Epithelial cell of proximal tubule (primary cell): Measurements from ENCODE around the gene COL6A2. TPM values are rescaled to one million over a fixed set of nuclear protein-coding genes. Genes with fewer than 3 reads are reported as not detected.

Source experiments
- DNase-seq: peaks from one replicate; pipeline ENCODE4 v3.0.0-alpha.2; 2011; ENCODE audit warnings: low read depth
- H3K4me3 ChIP-seq: 2 replicates; pipeline ENCODE4 v1.5.1; 2011; ENCODE audit warnings: low read depth, mild to moderate bottlenecking, low read length
- CTCF ChIP-seq: conservative IDR thresholded peaks from 2 replicates; pipeline ENCODE4 v1.5.1; 2012; ENCODE audit warnings: low read depth, mild to moderate bottlenecking, low read length
- total RNA-seq: library from RNA; depleted of rRNA; stranded (reverse); fragments of >200 nt; gene quantifications from 2 replicates; pipeline ENCODE4 v1.2.3, GENCODE V29; 2015

COL6A2 gene
- total RNA-seq, 1 donor from 2014 or later: 138 TPM

DNA sequence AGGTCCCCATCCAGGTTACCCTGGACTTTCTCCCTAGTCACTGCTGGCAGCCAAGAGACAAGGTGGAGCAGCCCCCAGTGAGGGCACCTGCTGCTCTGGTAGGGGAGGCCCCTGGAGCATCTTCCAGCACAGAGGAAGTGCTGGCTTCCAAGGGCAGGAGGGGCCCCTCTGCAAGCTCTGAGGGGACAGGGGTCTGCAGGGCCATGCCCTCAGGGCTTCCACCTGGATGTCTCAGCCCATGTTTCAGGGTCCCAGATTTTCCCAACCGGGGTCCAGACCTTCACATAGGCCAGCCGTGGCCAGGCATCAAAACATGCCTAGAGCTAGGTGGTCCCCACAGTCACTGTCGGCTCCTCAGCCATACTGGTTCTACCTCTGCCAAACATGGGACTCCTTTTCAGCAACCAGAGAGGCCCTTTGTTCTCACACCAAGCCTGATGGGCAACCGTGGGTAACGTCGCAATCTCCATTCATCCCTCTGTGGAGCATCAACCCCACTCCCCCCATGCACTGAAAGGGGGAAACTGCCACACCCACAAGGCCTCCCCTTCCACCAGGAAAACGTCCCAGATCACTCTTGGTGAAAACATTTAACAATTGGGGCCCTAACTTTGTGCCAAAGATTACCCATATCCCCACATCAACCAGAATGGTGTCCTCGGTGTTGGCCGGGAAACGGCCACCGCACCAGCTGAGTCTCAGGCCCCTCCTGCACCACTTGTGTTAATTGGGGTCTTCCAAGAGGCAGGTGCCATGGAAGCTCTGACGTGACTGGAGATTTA lies 1.9 kb upstream of the COL6A2 start:
- DNase-seq: no peak
- H3K4me3 ChIP-seq: no peak overlapping the region
- TF ChIP-seq CTCF: no peak

- no peak for DNase-seq
- H3K4me3 ChIP-seq: no peak overlapping the region
- no peak for TF ChIP-seq CTCF
Measured at GRCh38 chr21:46096596-46097335, 1.1 kb upstream of the COL6A2 start.

DNA sequence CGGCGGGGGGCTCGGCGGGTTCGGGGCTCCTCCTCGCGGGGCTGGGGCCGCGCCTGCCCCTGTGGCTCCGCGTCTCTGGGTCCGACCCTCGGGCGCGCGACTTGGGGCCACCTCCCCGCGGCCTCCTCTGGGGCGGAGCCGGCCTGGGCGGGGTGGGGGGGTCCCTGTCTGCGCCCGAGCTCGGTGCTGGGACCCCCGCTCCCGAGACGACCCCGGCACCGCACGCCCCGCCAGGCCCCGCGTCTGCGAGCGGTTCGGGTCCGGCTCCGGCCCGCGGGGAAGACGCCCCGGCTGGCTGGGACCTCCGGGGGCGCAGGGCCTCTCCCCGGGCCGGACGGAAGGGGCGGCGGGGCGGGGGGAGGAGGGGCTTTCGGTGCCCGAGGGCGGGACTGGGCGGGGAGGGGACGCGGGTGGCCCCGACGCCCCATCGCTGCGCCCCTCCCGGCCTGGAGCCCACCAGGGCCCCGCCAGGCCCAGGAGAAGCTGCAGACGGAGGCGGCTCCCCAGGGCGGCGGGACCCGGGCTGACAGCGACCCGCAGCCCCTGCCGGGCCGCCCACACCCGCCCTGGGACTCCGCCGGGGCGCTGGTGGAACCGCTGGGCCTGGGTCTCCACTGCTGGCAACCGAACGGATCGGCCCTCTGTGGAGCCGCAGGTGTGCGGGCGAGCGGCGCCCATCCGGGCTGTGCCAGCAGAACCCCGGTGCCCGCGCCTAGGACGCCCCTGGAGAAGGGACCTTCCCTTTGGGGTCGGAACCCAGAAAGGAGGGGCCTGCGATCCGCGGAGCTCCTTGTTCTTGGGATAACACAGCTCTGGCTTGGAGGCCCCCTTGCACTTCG lies 610 bp downstream of the COL6A2 start:
- TF ChIP-seq CTCF: no peak
- H3K4me3 ChIP-seq: peak overlapping the region; percentile 40
- no peak for DNase-seq

- no peak for DNase-seq
- no peak overlapping the region for H3K4me3 ChIP-seq
- peak; percentile 7 for TF ChIP-seq CTCF
Measured at GRCh38 chr21:46099476-46099875, 1.6 kb downstream of the COL6A2 start.

GRCh38 chr21:46100020-46100419 lies 2.1 kb downstream of the COL6A2 start:
- no peak overlapping the region for H3K4me3 ChIP-seq
- DNase-seq: no peak
- TF ChIP-seq CTCF: no peak

DNA sequence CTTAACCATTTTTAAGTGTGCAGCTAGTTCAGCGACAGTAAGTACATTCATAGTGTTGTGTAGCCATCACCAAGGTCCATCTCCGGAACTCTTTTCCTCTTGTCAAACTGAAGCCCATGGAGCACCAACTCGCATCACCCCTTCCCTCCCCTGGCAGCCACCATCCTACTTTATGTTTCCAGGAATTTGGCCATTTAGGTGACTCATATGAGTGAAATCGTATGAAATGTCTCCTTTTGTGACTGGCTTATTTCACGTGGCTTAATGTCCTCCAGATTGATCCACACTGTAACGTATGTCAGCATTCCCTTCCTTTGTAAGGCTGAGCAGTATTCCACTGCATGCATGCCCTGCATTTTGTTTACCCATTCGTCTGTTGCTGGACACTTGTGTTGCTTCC lies 2.5 kb downstream of the COL6A2 start:
- TF ChIP-seq CTCF: no peak
- no peak overlapping the region for H3K4me3 ChIP-seq
- DNase-seq: no peak
